ENCODE data around the gene KMT2A.

DNA sequence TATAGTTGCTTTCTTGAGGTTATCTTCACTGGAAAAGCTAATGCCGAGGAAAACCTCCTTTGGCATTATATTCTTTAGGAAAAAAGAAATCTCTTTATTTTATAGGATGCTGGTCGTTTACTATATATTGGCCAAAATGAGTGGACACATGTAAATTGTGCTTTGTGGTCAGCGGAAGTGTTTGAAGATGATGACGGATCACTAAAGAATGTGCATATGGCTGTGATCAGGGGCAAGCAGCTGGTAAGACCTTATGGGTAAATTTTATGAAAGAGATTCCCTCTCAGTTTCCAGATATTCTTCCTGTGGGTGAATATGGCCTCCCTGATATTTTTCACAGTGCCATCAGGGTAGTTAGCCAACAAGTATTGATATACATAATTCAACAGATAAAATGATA lies 61.5 kb downstream of the KMT2A start:
- TF ChIP-seq, protein P1, sequence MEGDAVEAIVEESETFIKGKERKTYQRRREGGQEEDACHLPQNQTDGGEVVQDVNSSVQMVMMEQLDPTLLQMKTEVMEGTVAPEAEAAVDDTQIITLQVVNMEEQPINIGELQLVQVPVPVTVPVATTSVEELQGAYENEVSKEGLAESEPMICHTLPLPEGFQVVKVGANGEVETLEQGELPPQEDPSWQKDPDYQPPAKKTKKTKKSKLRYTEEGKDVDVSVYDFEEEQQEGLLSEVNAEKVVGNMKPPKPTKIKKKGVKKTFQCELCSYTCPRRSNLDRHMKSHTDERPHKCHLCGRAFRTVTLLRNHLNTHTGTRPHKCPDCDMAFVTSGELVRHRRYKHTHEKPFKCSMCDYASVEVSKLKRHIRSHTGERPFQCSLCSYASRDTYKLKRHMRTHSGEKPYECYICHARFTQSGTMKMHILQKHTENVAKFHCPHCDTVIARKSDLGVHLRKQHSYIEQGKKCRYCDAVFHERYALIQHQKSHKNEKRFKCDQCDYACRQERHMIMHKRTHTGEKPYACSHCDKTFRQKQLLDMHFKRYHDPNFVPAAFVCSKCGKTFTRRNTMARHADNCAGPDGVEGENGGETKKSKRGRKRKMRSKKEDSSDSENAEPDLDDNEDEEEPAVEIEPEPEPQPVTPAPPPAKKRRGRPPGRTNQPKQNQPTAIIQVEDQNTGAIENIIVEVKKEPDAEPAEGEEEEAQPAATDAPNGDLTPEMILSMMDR (IDR thresholded peaks at IDR 0.05) = no peak
- no peak for TF ChIP-seq POLR2A (IDR thresholded peaks at IDR 0.05)
